SH-SY5Y (cell line): ENCODE data around the gene HSD17B3.

Source experiments
- GATA2 ChIP-seq: IDR thresholded peaks from 2 replicates; pipeline ENCODE4 v1.6.1; 2011; ENCODE audit warnings: mild to moderate bottlenecking, low read depth, low read length
- GATA3 ChIP-seq: IDR thresholded peaks from 2 replicates; pipeline ENCODE4 v1.6.1; 2011; ENCODE audit warnings: low read depth, mild to moderate bottlenecking, low read length, moderate library complexity

DNA sequence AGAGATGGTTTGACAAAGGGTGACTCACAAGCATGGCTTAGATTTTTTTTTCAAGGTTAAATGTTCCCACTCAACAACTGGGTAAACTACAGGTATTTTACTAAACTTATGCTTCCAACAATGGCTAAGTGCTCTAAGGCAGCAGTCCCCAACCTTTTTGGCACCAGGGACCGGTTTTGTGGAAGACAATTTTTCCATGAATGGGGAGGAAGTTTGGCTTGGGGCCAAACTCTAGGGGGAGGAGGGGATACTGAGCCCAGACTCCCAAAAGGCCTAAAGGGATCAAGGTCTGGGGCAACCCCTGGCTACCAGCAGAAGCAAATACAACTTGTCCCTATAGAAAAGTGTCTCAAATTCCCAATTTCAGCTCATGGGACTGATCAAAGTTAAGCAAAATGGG lies 32.0 kb upstream of the HSD17B3 start:
- no peak for TF ChIP-seq GATA2
- TF ChIP-seq GATA3 = no peak
